Activated CD4-positive, alpha-beta T cell treated with anti-CD3 and anti-CD28 coated beads, Interleukin-2, amount 10 ng/mL, durations not matched to agents 7 days and 5 days (primary cell): ENCODE results near the gene E2F1. TPM values are rescaled to one million over a fixed set of nuclear protein-coding genes. Genes with fewer than 3 reads are reported as not detected.
A peak's percentile ranks its signal among the peaks of the same experiment; 100 is the strongest.

Experiments used
- CTCF ChIA-PET: fragments of 350-600 bp; sonication (Branson Sonifier 250); formaldehyde crosslinking; loops from one replicate; lab custom pipeline; 2021; ENCODE audit warnings: antibody characterized with exemption; lab: Charles Lee
- POLR2A ChIA-PET: fragments of 350-600 bp; sonication (Branson Sonifier 250); formaldehyde crosslinking; loops from one replicate; lab custom pipeline; 2021; ENCODE audit warnings: antibody characterized with exemption; lab: Charles Lee
- DNase-seq: peaks from one replicate; pipeline ENCODE4 v3.0.0-alpha.2; 2020
- H3K27ac Mint-ChIP-seq: one replicate; pipeline ENCODE4 v1.8.0; 2021; ENCODE audit warnings: mild to moderate bottlenecking, moderate library complexity, mixed read lengths
- H3K27me3 Mint-ChIP-seq: one replicate; pipeline ENCODE4 v1.8.0; 2021; ENCODE audit warnings: mixed read lengths
- H3K36me3 Mint-ChIP-seq: one replicate; pipeline ENCODE4 v1.8.0; 2021; ENCODE audit warnings: low read depth, mixed read lengths
- H3K4me1 Mint-ChIP-seq: one replicate; pipeline ENCODE4 v1.8.0; 2021; ENCODE audit warnings: mixed read lengths
- H3K4me3 Mint-ChIP-seq: one replicate; pipeline ENCODE4 v1.8.0; 2021; ENCODE audit warnings: mild to moderate bottlenecking, moderate library complexity, mixed read lengths
- H3K9me3 Mint-ChIP-seq: one replicate; pipeline ENCODE4 v1.8.0; 2021; ENCODE audit warnings: mixed read lengths
- total RNA-seq, 2 experiments: library from RNA; stranded (reverse); gene quantifications; one replicate each; pipeline ENCODE4 v1.2.3, GENCODE V29; 2021

Gene E2F1
- total RNA-seq, 2 experiments from 2014 or later = 64.9 to 69.8 TPM

GRCh38 chr20:33724439-33725094 is 38.4 kb upstream of the E2F1 start:
- ChIA-PET CTCF (interaction anchor here (0.6 to 1.1 kb wide), 3 partner anchors 8 to 43 kb away, joined by 3 to 6 read pairs (median 4); no protein-coding TSS in a partner anchor), POLR2A (no interaction called here)
- peaks cover 2% of the 10 kb centered on the region for H3K9me3 Mint-ChIP-seq
- no peak for DNase-seq
- peaks cover 1% of the 10 kb centered on the region for H3K36me3 Mint-ChIP-seq
- no peak overlapping the region for H3K27ac Mint-ChIP-seq
- peaks cover 8% of the 10 kb centered on the region for H3K4me1 Mint-ChIP-seq
- no peak overlapping the region for H3K4me3 Mint-ChIP-seq
- no peaks in the 10 kb centered on the region for H3K27me3 Mint-ChIP-seq

DNA sequence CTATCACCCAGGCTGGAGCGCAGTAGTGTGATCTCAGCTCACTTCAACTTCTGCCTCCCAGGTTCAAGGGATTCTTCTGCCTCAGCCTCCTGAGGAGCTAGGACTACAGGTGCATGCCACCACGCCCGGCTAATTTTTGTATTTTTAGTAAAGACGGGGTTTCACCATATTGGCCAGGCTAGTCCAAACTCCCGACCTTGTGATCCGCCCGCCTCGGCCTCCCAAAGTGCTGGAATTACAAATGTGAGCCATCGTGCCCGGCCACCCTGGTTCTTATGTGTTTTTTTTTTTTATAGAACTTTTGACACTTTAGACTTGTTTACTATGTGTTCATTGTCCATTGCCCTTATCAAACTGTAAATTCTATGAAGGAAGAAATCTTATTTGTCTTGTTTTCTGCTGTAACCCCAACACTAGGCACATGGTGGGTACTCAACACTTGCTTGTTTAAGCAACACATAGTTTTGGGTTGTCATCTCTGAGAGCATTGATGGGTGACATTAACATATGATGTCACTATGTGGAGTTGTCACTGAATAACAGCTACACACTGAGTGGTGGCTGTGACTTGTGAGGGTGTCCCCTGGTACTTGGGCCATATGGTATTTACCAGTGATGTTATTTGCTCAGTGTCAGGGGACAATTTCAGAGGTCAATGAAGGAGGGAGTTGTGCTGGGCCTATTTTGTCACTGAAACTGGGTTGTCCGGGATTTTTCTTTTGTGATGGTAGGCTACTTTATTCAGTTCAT is 35.4 kb upstream of the E2F1 start:
- H3K27me3 Mint-ChIP-seq = no peaks in the 10 kb centered on the region
- peaks cover 2% of the 10 kb centered on the region for H3K9me3 Mint-ChIP-seq
- CTCF ChIA-PET = interaction anchor here (0.6 to 2.4 kb wide), 4 partner anchors 29 to 1810 kb away, joined by 3 to 7 read pairs (median 4); no protein-coding TSS in a partner anchor
- H3K4me1 Mint-ChIP-seq = peaks cover 25% of the 10 kb centered on the region
- peak overlapping the region; percentile 68 for H3K27ac Mint-ChIP-seq
- POLR2A ChIA-PET = no interaction called here
- no peak overlapping the region for H3K4me3 Mint-ChIP-seq
- peaks cover 1% of the 10 kb centered on the region for H3K36me3 Mint-ChIP-seq
- no peak for DNase-seq

DNA sequence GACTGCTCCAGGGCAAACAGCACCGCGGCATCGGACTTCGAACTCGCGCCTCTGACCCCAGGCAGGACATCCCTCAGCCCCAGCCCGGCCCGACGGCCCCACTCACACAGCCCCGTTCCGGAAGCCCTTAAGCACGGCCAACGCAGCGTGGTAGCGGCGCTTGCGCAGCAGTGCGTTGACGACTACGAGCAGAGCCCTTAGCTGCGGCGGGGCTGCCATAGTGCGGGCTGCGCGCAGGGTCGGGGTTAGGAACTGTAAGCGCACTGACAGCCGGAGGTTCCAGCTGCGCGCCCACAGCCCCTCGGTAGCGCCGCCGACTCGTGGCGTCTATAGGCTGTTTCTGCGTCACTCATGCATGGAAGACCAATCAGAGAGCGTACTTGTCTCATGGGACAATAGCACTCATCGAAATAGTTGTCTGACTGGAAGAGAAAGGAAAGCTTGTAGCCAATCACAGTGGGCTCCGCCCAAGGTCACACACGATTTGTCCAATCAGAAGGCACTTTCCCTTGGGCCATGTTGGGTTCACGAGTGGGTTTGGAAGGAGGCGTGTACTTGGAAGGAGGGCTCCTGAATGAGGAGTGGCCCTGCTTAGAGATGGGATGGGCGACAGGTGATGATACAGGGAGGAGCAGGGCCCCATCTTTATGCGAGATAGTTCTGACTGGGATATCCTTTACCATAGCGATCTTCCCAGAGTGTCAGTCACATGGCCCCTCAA is 34.0 kb upstream of the E2F1 start, which contains the start of gene PXMP4:
PXMP4 (minus strand) TSS at position 322 of the 721 bp plus-strand sequence; CDS start at position 219, 103 bp downstream.
- Mint-ChIP-seq H3K27me3 (no peaks in the 10 kb centered on the region), H3K4me3 (peak within 1 kb of the TSS; percentile 87), H3K36me3 (peaks cover 10% of the 10 kb centered on the region), H3K4me1 (peaks cover 29% of the 10 kb centered on the region), H3K27ac (peak within 1 kb of the TSS; percentile 85), H3K9me3 (peaks cover 2% of the 10 kb centered on the region)
- CTCF ChIA-PET = interaction anchor here (1.0 to 2.5 kb wide), 9 partner anchors 8 to 219 kb away, joined by 3 to 12 read pairs (median 5); partner anchors contain the start of gene ZNF341
- DNase-seq = peak; percentile 94
- POLR2A ChIA-PET = interaction anchor here (0.8 to 1.0 kb wide), 4 partner anchors 12 to 55 kb away, joined by 4 to 6 read pairs (median 4); partner anchors contain the start of genes E2F1 and ZNF341

DNA sequence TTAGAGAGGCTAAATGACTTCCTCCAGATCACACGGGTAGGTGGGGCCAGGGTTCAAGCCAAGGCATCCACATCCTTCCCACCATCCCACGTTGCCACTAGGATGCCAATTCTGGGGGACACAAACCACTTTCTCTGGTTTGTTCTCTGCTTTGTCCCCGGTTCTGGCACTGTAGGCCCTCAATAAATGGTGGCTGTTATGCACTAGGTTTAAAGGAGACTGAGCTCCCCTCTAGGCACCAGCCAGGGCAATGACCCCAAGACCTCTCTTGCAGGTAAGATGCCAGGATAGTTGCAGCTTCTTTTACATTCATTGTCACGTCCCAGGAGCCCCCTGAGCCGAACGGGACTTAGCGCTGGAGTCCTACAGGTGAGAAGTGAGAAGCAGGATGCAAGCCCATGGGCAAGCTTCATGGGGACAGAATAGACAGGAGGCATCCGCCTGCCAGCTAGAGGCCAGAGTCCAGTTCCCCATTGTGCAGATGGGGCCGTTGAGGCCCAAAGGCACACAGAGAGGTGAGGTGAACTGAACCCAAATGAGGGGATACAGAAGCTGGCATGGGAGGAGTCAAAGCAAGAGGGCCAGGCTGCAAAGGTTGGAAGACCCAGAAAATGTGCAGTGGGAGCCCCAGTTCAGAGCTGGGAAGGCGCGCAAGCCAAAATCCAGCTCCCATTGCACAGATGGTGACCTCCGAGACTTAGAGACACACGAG is 33.2 kb upstream of the E2F1 start:
- Mint-ChIP-seq H3K27me3 (no peaks in the 10 kb centered on the region), H3K36me3 (peaks cover 10% of the 10 kb centered on the region), H3K4me3 (peak overlapping the region; percentile 87), H3K27ac (peak overlapping the region; percentile 85), H3K4me1 (peaks cover 29% of the 10 kb centered on the region), H3K9me3 (peaks cover 2% of the 10 kb centered on the region)
- no peak for DNase-seq
- ChIA-PET CTCF (interaction anchor here (0.5 to 2.5 kb wide), 10 partner anchors 8 to 649 kb away, joined by 3 to 12 read pairs (median 5); partner anchors contain the start of gene ZNF341), POLR2A (interaction anchor here (1.0 kb wide), 3 partner anchors 13 to 55 kb away, joined by 4 to 6 read pairs (median 4); partner anchors contain the start of genes E2F1 and ZNF341)

DNA sequence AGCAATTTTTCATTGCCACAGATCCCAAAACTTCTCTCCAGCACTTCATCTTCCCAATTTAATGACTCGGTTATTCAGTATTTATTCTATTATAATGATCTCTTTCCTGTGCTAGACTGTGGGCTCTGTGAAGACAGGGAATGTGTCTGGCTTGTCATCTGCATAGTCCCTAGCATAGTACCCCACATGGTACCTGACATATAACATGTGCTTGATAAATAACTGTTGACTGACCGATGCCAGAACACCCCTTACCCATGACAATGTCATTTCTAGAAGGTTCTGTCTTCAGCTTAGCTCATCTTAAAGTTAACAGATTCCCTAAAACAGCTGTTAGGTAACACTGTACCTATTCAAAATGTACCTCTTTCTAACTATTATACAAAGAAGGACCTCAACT is 30.3 kb upstream of the E2F1 start:
- Mint-ChIP-seq H3K4me3 (no peak overlapping the region), H3K27ac (no peak overlapping the region), H3K9me3 (peaks cover 2% of the 10 kb centered on the region), H3K36me3 (peaks cover 31% of the 10 kb centered on the region), H3K4me1 (peaks cover 29% of the 10 kb centered on the region), H3K27me3 (no peaks in the 10 kb centered on the region)
- POLR2A ChIA-PET = no interaction called here
- no peak for DNase-seq
- CTCF ChIA-PET = interaction anchor here (0.9 to 1.4 kb wide), 2 partner anchors 9 to 15 kb away, joined by 3 read pairs; partner anchors contain the start of gene ZNF341

DNA sequence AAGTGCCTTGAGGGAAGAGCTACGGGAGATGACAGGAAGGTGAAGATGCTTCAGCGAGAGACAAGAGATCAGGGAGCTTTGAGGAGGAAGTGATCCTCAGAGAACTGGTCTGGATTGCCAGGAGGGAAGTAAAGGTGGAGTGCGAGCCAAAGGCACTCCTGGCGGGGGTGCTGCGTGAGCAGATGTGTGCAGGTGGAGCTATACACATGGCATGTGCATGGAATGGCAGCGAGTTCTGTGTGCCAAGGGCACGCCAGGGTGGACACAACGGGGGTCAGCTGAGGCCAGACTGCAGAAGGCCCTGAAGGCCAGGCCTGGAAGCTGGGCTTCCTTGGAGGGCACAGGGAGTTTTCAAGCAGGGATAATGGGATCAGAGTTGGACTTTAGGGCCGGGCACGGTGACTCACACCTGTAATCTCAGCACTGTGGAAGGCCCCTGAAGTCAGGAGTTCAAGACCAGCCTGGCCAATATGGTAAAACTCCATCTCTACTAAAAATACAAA is 27.7 kb upstream of the E2F1 start:
- Mint-ChIP-seq H3K9me3 (no peaks in the 10 kb centered on the region), H3K27me3 (no peaks in the 10 kb centered on the region), H3K27ac (no peak overlapping the region), H3K4me3 (no peak overlapping the region), H3K36me3 (peaks cover 40% of the 10 kb centered on the region), H3K4me1 (peaks cover 35% of the 10 kb centered on the region)
- POLR2A ChIA-PET = no interaction called here
- no peak for DNase-seq
- CTCF ChIA-PET = no interaction called here

GRCh38 chr20:33711446-33711738 is 25.2 kb upstream of the E2F1 start:
- no peaks in the 10 kb centered on the region for H3K9me3 Mint-ChIP-seq
- H3K27ac Mint-ChIP-seq = no peak overlapping the region
- ChIA-PET CTCF (no interaction called here), POLR2A (no interaction called here)
- peaks cover 47% of the 10 kb centered on the region for H3K36me3 Mint-ChIP-seq
- peaks cover 23% of the 10 kb centered on the region for H3K4me1 Mint-ChIP-seq
- H3K4me3 Mint-ChIP-seq = no peak overlapping the region
- DNase-seq = no peak
- H3K27me3 Mint-ChIP-seq = no peaks in the 10 kb centered on the region

DNA sequence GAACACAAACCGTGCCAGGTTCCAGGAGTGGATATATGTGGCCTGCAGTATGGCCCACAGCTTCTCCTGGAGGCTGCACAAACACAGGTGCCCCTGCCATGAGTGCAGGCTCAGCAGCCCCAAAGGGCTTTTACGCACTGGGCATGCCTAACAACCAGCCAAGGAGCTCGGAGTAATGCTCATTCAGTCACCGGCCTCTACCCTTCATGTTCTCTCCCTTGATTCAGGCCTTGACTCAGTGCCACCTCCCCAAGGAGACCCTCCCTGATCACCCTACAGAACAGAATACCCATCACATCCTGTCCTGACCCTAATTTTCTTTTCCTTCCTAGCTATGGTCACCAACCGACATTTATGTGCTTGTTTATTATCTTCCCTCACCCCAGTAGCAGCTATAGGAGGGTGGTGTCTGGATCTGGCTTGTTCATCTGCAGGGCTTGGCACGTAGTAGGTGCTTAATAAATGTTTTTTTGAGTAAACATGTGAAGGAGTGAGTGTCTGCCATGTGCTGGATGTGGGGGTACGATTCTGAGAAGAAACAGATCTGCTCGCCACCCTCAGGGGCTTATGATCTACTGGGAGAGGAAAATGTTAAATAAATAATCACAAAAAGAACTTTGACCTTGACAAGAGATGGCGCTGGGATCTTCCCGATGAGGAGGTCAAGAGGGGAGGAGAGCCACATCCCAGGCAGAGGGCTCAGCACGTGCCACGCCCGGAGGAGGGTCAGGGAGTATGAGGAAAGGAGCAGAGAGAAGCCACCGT is 24.7 kb upstream of the E2F1 start:
- DNase-seq = no peak
- H3K4me3 Mint-ChIP-seq = no peak overlapping the region
- peak overlapping the region; percentile 7 for H3K27ac Mint-ChIP-seq
- no peaks in the 10 kb centered on the region for H3K27me3 Mint-ChIP-seq
- H3K4me1 Mint-ChIP-seq = peaks cover 20% of the 10 kb centered on the region
- no peaks in the 10 kb centered on the region for H3K9me3 Mint-ChIP-seq
- ChIA-PET POLR2A (no interaction called here), CTCF (no interaction called here)
- peaks cover 42% of the 10 kb centered on the region for H3K36me3 Mint-ChIP-seq

DNA sequence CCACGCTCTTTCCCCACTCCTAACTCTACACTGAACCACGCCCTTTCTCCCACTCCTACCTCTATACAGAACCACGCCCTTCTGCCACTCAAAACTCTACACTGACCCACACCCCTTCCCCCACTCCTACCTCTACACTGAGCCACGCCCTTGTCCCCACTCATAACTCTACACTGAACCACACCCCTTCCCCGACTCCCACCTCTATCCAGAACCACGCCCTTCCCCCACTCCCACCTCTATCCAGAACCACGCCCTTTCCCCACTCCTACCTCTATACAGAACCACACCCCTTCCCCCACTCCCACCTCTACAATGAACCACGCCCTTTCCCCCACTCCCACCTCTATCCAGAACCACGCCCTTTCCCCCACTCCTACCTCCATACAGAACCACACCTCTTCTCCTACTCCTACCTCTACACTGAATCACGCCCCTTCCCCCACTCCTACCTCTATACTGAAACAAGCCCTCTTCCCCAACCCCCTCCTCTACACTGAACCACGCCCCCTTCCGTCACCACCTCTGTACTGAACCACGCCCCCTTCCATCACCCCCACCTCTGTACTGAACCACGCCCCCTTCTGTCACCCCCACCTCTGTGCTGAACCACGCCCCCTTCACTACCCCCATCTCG is 23.8 kb upstream of the E2F1 start:
- Mint-ChIP-seq H3K27ac (no peak overlapping the region), H3K4me1 (peaks cover 20% of the 10 kb centered on the region), H3K9me3 (no peaks in the 10 kb centered on the region), H3K27me3 (no peaks in the 10 kb centered on the region), H3K4me3 (no peak overlapping the region), H3K36me3 (peaks cover 39% of the 10 kb centered on the region)
- DNase-seq = no peak
- ChIA-PET POLR2A (no interaction called here), CTCF (no interaction called here)

DNA sequence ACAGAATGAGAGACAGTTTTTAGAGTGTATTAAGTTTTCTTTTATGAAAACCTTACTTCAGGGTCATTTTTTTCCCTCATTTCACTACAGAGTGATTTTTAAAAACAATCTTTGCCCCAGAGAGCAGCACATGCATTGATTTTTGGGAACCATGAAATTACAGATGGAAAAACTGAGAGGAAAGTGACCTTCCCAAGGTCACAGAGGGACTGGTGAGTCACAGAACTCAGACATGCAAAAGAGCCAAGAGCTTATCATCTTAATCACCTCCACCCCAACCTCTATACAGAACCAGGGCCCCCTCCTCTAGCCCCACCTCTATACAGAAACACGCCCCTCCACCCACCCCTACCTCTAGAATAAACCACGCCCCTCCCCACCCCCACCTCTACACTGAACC is 23.2 kb upstream of the E2F1 start:
- ChIA-PET CTCF (interaction anchor here (0.6 kb wide), 1 partner anchor 266 kb away, joined by 3 read pairs; the partner anchor contains the start of gene SNTA1), POLR2A (no interaction called here)
- no peaks in the 10 kb centered on the region for H3K27me3 Mint-ChIP-seq
- peaks cover 39% of the 10 kb centered on the region for H3K36me3 Mint-ChIP-seq
- DNase-seq = no peak
- peaks cover 20% of the 10 kb centered on the region for H3K4me1 Mint-ChIP-seq
- no peak overlapping the region for H3K27ac Mint-ChIP-seq
- no peak overlapping the region for H3K4me3 Mint-ChIP-seq
- H3K9me3 Mint-ChIP-seq = no peaks in the 10 kb centered on the region

- peaks cover 20% of the 10 kb centered on the region for H3K4me1 Mint-ChIP-seq
- CTCF ChIA-PET = no interaction called here
- H3K36me3 Mint-ChIP-seq = peaks cover 32% of the 10 kb centered on the region
- H3K27ac Mint-ChIP-seq = no peak overlapping the region
- DNase-seq = no peak
- no peak overlapping the region for H3K4me3 Mint-ChIP-seq
- POLR2A ChIA-PET = no interaction called here
- no peaks in the 10 kb centered on the region for H3K27me3 Mint-ChIP-seq
- no peaks in the 10 kb centered on the region for H3K9me3 Mint-ChIP-seq
Measured at GRCh38 chr20:33707668-33708067, 21.5 kb upstream of the E2F1 start.
